Measurements from ENCODE around the gene SHC2.
A peak's percentile ranks its signal among the peaks of the same experiment; 100 is the strongest.
"Not testable (repeated sequence)": the region's sequence is repeated elsewhere in the genome, so short reads cannot be mapped to it uniquely, and the experiment has no call there.

The SHC2 gene

DNA sequence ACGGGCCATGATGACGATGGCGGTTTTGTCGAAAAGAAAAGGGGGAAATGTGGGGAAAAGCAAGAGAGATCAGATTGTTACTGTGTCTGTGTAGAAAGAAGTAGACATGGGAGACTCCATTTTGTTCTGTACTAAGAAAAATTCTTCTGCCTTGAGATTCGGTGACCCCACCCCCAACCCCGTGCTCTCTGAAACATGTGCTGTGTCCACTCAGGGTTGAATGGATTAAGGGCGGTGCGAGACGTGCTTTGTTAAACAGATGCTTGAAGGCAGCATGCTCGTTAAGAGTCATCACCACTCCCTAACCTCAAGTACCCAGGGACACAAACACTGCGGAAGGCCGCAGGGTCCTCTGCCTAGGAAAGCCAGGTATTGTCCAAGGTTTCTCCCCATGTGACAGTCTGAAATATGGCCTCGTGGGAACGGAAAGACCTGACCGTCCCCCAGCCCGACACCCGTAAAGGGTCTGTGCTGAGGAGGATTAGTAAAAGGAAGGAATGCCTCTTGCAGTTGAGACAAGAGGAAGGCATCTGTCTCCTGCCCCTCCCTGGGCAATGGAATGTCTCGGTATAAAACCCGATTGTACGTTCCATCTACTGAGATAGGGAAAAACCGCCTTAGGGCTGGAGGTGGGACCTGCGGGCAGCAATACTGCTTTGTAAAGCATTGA, 74.1 kb downstream of the SHC2 start:
- DNase-seq = not testable (repeated sequence)

DNA sequence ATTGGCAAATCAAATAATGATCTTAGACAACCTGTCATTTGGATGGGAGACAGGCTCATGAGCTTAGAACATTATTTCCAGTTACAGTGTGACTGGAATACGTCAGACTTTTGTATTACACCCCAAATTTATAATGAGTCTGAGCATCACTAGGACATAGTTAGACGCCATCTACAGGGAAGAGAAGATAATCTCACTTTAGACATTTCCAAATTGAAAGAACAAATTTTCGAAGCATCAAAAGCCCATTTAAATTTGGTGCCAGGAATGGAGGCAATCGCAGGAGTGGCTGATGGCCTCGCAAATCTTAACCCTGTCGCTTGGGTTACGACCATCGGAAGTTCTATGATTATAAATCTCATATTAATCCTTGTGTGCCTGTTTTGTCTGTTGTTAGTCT, 74.6 kb downstream of the SHC2 start:
- DNase-seq = not testable (repeated sequence)

- DNase-seq = no peak
These were observed 76.0 kb downstream of the SHC2 start for GRCh38 chr19:384799-385169.

- DNase-seq = no peak
These were observed 76.7 kb downstream of the SHC2 start for GRCh38 chr19:383922-384798.

DNA sequence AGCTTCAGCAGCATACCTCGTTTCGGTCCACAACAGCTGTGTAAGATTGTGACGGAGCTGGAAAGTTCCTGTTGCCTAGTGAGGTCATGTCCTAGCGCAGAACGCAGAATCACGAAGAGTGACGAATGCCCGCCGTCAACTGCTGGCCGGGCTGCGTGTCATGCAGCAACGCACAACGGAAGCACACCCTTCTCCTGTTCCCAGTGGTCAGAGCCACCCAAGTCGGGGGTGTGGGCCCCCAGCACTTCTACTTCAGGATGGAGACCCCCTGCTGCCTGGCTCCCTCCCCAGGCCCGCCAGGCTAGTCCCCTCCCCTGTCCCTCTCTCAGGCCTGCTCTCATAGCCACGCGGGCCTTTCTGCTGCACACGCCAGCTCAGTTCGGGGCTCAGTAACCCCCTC, 77.8 kb downstream of the SHC2 start:
- DNase-seq = no peak

- peak; percentile 53 for DNase-seq
These were observed 78.3 kb downstream of the SHC2 start for GRCh38 chr19:382578-382977.

DNA sequence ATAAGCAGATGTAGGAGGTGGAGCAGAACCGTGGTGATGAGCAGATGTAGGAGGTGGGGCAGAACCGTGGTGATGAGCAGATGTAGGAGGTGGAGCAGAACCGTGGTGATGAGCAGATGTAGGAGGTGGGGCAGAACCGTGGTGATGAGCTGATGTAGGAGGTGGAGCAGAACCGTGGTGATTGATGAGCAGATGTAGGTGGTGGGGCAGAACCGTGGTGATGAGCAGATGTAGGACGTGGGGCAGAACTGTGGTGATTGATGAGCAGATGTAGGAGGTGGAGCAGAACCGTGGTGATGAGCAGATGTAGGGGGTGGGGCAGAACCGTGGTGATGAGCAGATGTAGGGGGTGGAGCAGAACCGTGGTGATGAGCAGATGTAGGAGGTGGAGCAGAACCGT, 78.9 kb downstream of the SHC2 start:
- DNase-seq = peak; percentile 17

GRCh38 chr19:380618-381219, 80.1 kb downstream of the SHC2 start:
- DNase-seq = not testable (repeated sequence)

- no peak for DNase-seq
These were observed 81.0 kb downstream of the SHC2 start for GRCh38 chr19:379796-380195.

DNA sequence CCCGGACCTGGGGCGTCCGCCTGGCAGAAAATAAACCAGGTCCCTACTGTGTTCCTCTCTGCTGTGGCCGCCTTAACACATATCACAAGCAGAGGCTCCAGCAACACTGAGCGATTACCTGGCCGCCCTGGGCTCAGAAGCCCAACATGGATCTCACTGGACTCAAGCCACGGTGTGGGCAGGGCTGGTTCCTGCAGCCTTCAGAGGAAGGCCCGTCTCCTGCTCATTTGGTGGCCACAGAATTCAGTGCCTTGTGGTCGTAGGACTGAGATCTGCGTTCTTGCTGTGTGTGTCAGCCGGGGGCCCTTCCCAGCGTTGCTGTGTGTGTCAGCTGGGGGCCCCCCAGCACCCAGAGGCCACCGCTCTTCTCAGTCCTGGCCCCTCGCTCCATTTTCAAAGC, 82.1 kb downstream of the SHC2 start:
- no peak for DNase-seq

DNA sequence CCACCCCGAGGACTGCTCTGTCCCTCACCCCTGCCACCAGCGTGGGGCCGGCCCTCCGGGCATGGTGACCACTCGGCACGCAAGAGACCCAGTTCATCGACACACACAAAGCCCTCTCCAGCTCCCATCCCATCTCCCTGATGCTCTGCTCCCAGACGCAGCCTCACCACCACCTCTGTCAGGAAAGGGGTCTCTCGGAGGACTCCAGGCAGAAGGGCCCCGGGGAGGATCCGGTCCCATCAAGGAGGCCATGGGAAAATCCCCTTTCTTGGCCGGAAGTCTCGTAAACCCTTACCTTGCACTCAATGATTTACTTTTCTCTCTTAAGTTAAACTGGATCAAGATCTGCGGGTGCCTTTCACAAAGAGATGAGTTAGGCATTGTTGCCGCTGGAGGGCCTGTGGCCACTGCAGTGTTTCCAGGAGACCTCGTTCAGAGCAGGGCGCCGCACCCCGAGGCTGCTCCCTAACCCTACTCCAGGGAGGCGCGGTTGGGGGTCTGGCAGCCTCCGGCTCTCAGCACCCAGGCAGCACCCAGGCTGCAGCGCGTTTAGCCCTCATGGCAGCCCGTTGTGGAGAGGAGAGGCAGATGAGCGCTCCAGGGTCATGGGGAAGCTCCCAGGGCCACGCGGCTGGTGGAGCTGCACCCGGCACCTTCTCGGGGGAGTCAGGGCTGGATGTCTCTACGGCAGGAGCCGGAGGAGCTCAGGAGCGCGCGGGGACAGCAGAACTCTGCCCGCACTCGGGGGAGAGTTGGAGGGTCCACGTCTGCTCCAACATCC, 82.8 kb downstream of the SHC2 start:
- no peak for DNase-seq

DNA sequence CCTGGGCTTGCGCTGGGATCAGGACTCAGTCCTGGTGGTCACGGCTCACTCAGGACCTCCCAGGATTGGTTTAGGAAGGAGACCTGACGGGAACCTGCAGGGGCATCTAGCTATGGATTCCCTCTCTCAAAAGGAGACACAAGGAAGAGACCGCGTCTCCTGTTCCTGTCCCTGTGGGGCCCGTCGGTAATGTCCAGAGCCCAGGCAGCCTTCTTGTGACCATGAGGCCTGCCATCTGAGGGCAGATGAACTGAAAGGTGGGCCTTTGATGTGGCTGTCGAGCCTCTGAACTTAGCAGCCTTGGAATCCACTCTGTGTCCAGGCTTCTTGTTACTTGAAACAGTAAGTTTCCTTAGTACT, 84.7 kb downstream of the SHC2 start:
- DNase-seq = no peak

DNA sequence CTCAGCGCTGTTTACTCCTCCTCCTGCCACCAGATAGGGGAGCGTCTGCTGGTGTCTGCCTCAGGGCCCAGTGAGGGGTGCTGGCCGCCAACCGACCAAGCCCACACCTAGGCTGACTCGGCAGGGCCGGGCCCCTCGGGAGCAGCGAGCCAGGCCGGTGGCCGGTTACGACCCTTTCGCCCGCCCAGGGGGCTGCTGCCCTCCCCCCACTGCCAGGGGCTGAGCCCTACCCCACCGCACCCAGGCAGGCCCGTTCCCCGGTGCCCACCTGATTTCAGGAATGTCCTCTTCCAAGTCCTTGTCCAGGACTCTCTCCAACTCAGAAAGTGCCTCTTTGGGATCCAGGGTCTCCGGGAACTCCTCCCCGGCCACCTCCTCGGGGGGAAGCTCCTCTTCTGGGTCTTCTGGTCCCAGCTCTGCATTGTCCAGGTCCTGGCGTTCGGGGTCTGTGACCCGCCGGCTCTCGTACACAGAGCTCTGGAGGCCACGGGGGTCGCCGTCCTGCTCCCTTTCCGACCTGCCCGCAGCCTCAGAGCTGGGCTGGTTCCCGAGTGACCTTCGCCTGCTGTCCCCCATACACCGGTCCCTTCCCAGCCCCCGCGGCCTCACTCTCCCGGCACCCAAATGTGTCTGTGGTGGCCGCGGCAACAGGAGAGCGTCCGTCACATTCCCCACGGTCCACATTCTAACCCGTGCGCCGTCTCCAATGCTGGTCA, 85.3 kb downstream of the SHC2 start:
- DNase-seq = no peak

- no peak for DNase-seq
These were observed 86.0 kb downstream of the SHC2 start for GRCh38 chr19:374886-375235.

DNA sequence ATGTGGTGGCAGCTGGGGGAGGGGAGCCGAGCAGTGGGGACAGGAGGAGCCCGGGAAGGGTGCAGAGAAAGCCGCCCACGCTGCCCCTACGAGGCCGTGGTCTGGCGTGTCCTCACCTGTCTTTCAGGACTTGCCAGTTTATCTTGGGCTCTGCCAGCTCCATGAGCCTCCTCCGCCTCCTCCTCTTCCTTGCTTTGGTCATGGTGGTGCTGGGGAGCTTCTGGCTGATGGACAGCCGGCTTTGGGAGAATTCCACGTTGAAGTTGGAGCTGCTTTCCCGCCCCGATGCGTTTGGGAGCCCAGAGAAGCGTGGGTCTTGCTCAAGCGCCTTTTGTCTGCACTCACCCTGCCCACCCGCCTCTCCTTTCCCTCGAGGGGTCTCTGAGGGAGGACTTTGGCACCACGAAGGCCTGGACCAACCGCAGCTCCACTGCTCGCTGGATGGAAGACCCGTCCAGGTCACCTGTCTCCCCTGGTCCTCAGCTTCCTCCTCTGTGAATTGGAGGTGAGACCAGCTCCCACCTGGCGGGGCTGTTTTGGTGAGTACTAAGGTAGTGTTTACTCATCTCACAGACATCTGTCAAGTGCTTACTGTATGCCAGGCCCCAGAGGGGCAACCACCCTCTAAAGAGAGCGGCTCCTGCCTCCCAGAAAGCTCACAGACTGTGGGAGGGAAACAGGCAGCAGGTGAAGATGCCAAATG, 86.5 kb downstream of the SHC2 start:
- no peak for DNase-seq

- DNase-seq = no peak
These were observed 87.2 kb downstream of the SHC2 start for GRCh38 chr19:373391-374182.

GRCh38 chr19:372306-372890, 88.4 kb downstream of the SHC2 start:
- DNase-seq = no peak

GRCh38 chr19:371501-372168, 89.2 kb downstream of the SHC2 start:
- DNase-seq = no peak

GRCh38 chr19:370641-371330, 90.0 kb downstream of the SHC2 start:
- DNase-seq = no peak

DNA sequence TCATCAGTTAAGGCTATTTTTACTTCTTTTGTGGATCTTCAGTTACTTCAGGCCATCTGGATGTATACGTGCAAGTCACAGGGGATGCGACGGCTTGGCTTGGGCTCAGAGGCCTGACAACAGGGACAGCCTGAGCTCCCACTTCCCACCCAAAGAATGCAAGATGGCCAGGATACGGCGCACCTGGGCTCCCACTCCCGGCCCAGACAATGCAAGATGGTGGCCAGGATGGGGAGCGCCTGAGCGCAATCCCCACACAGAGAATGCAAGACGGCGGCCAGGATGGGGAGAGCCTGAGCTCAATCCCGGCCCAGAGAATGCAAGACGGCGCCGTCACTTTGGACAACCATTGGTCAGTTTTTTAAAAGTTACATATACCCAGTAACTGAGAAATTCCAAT, 91.0 kb downstream of the SHC2 start:
- DNase-seq = no peak

All from activated naive CD4-positive, alpha-beta T cell treated with Interleukin-2 at 50 U/mL for 16 hours (primary cell).